HepG2 (cell line): ENCODE measurements around the gene ZNF341. TPM values are rescaled to one million over a fixed set of nuclear protein-coding genes. Genes with fewer than 3 reads are reported as not detected.

ENCODE experiments used
- ATAC-seq: fragments of 200-7000 bp; cut with Tn5 transposase; 3 replicates; pipeline ENCODE4 v1.9.1; 2020; ENCODE audit warnings: mild to moderate bottlenecking, moderate library complexity
- BruUV-seq: library from RNA; stranded (reverse); fragments of 400-500 nt; replicated peaks from 2 replicates; lab custom pipeline; 2021; lab: Mats Ljungman, UMichigan
- CTCF ChIA-PET: fragments of 300-600 bp; formaldehyde crosslinking; extraction: SDS; loops from one replicate; lab custom pipeline; 2021; ENCODE audit warnings: low total read pairs, inconsistent platforms, low intra/inter-chr PET ratio; lab: Yijun Ruan, JAX
- POLR2A ChIA-PET: fragments of 350-600 bp; sonication (Branson Sonifier 250); formaldehyde crosslinking; loops from one replicate; lab custom pipeline; 2020; ENCODE audit warnings: antibody characterized with exemption, inconsistent platforms; lab: Yijun Ruan, JAX
- DNase-seq: peaks from one replicate; pipeline ENCODE4 v3.0.0-alpha.2; 2015; ENCODE audit warnings: low spot score
- FAIRE-seq: peaks from 3 replicates; lab custom pipeline; 2011; peaks lifted over from hg19 to GRCh38; lab: Jason Lieb, UNC
- H2AFZ ChIP-seq: one replicate; pipeline ENCODE4 v1.6.1; 2011; ENCODE audit warnings: low read length, inconsistent platforms
- H3K27ac ChIP-seq: fragments of 300-600 bp; 3 replicates; pipeline ENCODE4 v1.8.0; 2011; ENCODE audit warnings: mixed run types, mild to moderate bottlenecking, mixed read lengths, low read length, inconsistent platforms; ENCODE audit not compliant: insufficient read depth; ENCODE audit errors: extremely low read length
- H3K27me3 ChIP-seq, 2 experiments: fragments of 200-600 bp in 1 of 2; 2 replicates in 1 of 2; 3 replicates in 1 of 2; pipeline versions ENCODE4 v1.6.0 to v1.8.0; 2011; ENCODE audit warnings: low read length in 2 of 2, mild to moderate bottlenecking in 2 of 2, moderate library complexity in 2 of 2, inconsistent platforms in 1 of 2; ENCODE audit not compliant: insufficient read depth in 2 of 2, control insufficient read depth in 1 of 2
- H3K36me3 ChIP-seq, 2 experiments: fragments of 200-600 bp in 1 of 2; replicated peaks in 1 of 2; 2 replicates in 1 of 2; 3 replicates in 1 of 2; pipeline versions ENCODE4 v1.5.1 to v1.8.0; 2011; ENCODE audit warnings: low read length in 2 of 2, inconsistent platforms in 1 of 2; ENCODE audit not compliant: insufficient read depth in 2 of 2, control insufficient read depth in 1 of 2
- H3K4me1 ChIP-seq: 2 replicates; pipeline ENCODE4 v1.5.1; 2012; ENCODE audit warnings: low read length, inconsistent platforms; ENCODE audit not compliant: insufficient read depth
- H3K4me2 ChIP-seq: 2 replicates; pipeline ENCODE4 v1.6.0; 2011; ENCODE audit warnings: low read depth, low read length, inconsistent platforms
- H3K4me3 ChIP-seq, 3 experiments: fragments of 200-600 bp in 1 of 3; sonication (generic), shearing (Covaris generic) in 1 of 3; replicated peaks in 1 of 3; 2 replicates each; pipeline ENCODE4 v1.5.1; 2011 to 2016; ENCODE audit warnings: low read length in 3 of 3, inconsistent platforms in 2 of 3, low read depth in 2 of 3, mild to moderate bottlenecking in 2 of 3, control low read depth in 1 of 3, mixed read lengths in 1 of 3; ENCODE audit not compliant: insufficient read depth in 1 of 3
- H3K79me2 ChIP-seq: one replicate; pipeline ENCODE4 v1.6.1; 2011; ENCODE audit warnings: low read length, inconsistent platforms; ENCODE audit not compliant: insufficient read depth
- H3K9ac ChIP-seq: 2 replicates; pipeline ENCODE4 v1.6.0; 2011; ENCODE audit warnings: mild to moderate bottlenecking, low read depth, low read length, inconsistent platforms; ENCODE audit not compliant: insufficient read depth
- H3K9me3 ChIP-seq: 2 replicates; pipeline ENCODE4 v1.5.1; 2012; ENCODE audit warnings: mild to moderate bottlenecking, low read length
- H4K20me1 ChIP-seq: 2 replicates; pipeline ENCODE4 v1.6.0; 2011; ENCODE audit warnings: inconsistent platforms, mild to moderate bottlenecking, low read length, moderate library complexity; ENCODE audit not compliant: insufficient read depth
- CEBPB ChIP-seq: IDR thresholded peaks from 2 replicates; pipeline ENCODE4 v1.6.1; 2011; ENCODE audit warnings: low read depth, low read length, improper control_type of control experiment, borderline replicate concordance
- DMTF1 ChIP-seq: sonication (generic); formaldehyde crosslinking; IDR thresholded peaks from 2 replicates; pipeline ENCODE4 v1.4.0; 2020; ENCODE audit warnings: mild to moderate bottlenecking, missing genetic modification reagents
- FOXA1 ChIP-seq, 2 experiments: fragments of 450-650 bp in 1 of 2; sonication (generic) in 1 of 2; formaldehyde crosslinking in 1 of 2; IDR thresholded peaks; 2 replicates each; pipeline versions ENCODE4 v1.4.0 to v1.6.1; 2016 to 2020; ENCODE audit warnings: missing genetic modification reagents in 1 of 2
- RBM22 ChIP-seq: fragments of 200-400 bp; formaldehyde crosslinking; optimal IDR thresholded peaks from 2 replicates; pipeline ENCODE3; 2017; ENCODE audit warnings: mild to moderate bottlenecking, low read length, moderate library complexity
- SMAD9 ChIP-seq: sonication (generic); formaldehyde crosslinking; IDR thresholded peaks from 2 replicates; pipeline ENCODE4 v1.5.1; 2020; ENCODE audit warnings: mild to moderate bottlenecking, missing genetic modification reagents
- ZNF326 ChIP-seq: sonication (generic); formaldehyde crosslinking; IDR thresholded peaks from 2 replicates; pipeline ENCODE4 v1.4.0; 2020; ENCODE audit warnings: missing genetic modification reagents, borderline replicate concordance
- ZNF44 ChIP-seq: sonication (generic); formaldehyde crosslinking; IDR thresholded peaks from 2 replicates; pipeline ENCODE4 v1.5.1; 2020; ENCODE audit warnings: mild to moderate bottlenecking, missing genetic modification reagents
- WGBS: methylation state at CpG from one replicate; pipeline ENCODE4 v1.1.6; 2017; ENCODE audit warnings: low lambda C conversion rate; 5-methylcytosine and 5-hydroxymethylcytosine counted together
- in situ Hi-C: cut with HindIII; loops from 2 replicates; pipeline ENCODE4 v1.10.0; 2017; ENCODE audit warnings: low pct_unique_long_range_greater_than_20kb; ENCODE audit not compliant: extremely low pct_ligation_motif_present
- intact Hi-C: fragments of 100-400 bp; cut with micrococcal nuclease; formaldehyde crosslinking; loops from one replicate; pipeline ENCODE4 v1.10.0; 2022; ENCODE audit not compliant: unreplicated experiment
- polyA plus RNA-seq, 8 experiments: library from polyadenylated mRNA; depleted of rRNA in 3 of 8; stranded (reverse) in 7 of 8; unstranded in 1 of 8; fragments of >200 nt; fragmentation: Illumina TruSeq in 4 of 8; extraction: Trizol in 4 of 8; gene quantifications; 2 replicates each; pipeline versions ENCODE4 v1.2.1 to v1.2.3, GENCODE V29; 2011 to 2016; ENCODE audit warnings: low read depth in 4 of 8, missing spikeins in 1 of 8, mixed read lengths in 1 of 8; ENCODE audit not compliant: insufficient read depth in 1 of 8
- total RNA-seq, 5 experiments: library from RNA; depleted of rRNA; stranded (reverse); fragments of >200 nt; fragmentation: Illumina TruSeq; extraction: Trizol; gene quantifications; 2 replicates each; pipeline ENCODE4 v1.2.3, GENCODE V29; 2016; ENCODE audit warnings: low read depth in 1 of 5

The ZNF341 gene
- total and polyA plus RNA-seq, 2 of the 13 experiments (the other 11 are each of a cell fraction or from before 2014, with no cell fraction given) = 1.1 to 2.2 TPM

GRCh38 chr20:33833333-33833732, 101.5 kb downstream of the ZNF341 start:
- H3K4me3 ChIP-seq = no peak overlapping the region
- no peak overlapping the region for H2AFZ ChIP-seq
- in situ Hi-C loops (no loop called here), intact Hi-C loops (no loop called here)
- no TSS peak for BruUV-seq
- ATAC-seq (no peak), FAIRE-seq (no peak), DNase-seq (no peak)
- peaks cover 3 to 25% of the 10 kb centered on the region in 2 experiments; a peak in 4 of 5 replicates for H3K36me3 ChIP-seq
- H3K9ac ChIP-seq = no peak overlapping the region
- ChIA-PET POLR2A (no interaction called here), CTCF (no interaction called here)
- peaks cover 24% of the 10 kb centered on the region for H3K4me1 ChIP-seq
- no peak overlapping the region for H3K4me2 ChIP-seq
- peaks cover 11% of the 10 kb centered on the region for H4K20me1 ChIP-seq
- peaks cover 55% of the 10 kb centered on the region for H3K79me2 ChIP-seq
- H3K9me3 ChIP-seq = no peaks in the 10 kb centered on the region
- H3K27me3 ChIP-seq = no peaks in the 10 kb centered on the region
- no peak overlapping the region for H3K27ac ChIP-seq
- TF ChIP-seq RBM22 = peak; percentile 49
- no peak for TF ChIP-seq DMTF1 (CRISPR knock-in tag)
- TF ChIP-seq ZNF326 (CRISPR knock-in tag) = no peak
- WGBS = 95% methylated on average over 1 of the region's 1 CpG

- CTCF ChIA-PET = no interaction called here
Observed at GRCh38 chr20:33835615-33836172, 103.9 kb downstream of the ZNF341 start.

More at GRCh38 chr20:33835615-33836172, 103.9 kb downstream of the ZNF341 start:
- no peaks in the 10 kb centered on the region for H3K27me3 ChIP-seq
- POLR2A ChIA-PET = no interaction called here
- no peaks in the 10 kb centered on the region for H3K9me3 ChIP-seq
- no peak overlapping the region for H3K27ac ChIP-seq
- no peak overlapping the region for H2AFZ ChIP-seq
- in situ Hi-C loops = no loop called here
- H3K9ac ChIP-seq = no peak overlapping the region
- peaks cover 20% of the 10 kb centered on the region for H4K20me1 ChIP-seq
- BruUV-seq = no TSS peak
- ATAC-seq = no peak
- H3K36me3 ChIP-seq = peaks cover 3 to 25% of the 10 kb centered on the region in 2 experiments; a peak in 4 of 5 replicates
- peaks cover 56% of the 10 kb centered on the region for H3K79me2 ChIP-seq
- no peak for TF ChIP-seq FOXA1 (IDR thresholded peaks at IDR 0.05)
- peak; percentile 27; the same call in 1 of the 2 replicates for TF ChIP-seq FOXA1 (CRISPR knock-in tag; IDR thresholded peaks at IDR 0.05)
- TF ChIP-seq SMAD9 (CRISPR knock-in tag) = no peak
- peak; percentile 6; the same call in 1 of the 2 replicates for TF ChIP-seq CEBPB
- TF ChIP-seq ZNF44 = no peak
- intact Hi-C loops = no loop called here
- no peak for FAIRE-seq
- H3K4me2 ChIP-seq = no peak overlapping the region
- peaks cover 35% of the 10 kb centered on the region for H3K4me1 ChIP-seq
- DNase-seq = no peak
- H3K4me3 ChIP-seq = no peak overlapping the region
- 94% methylated on average over 9 of the region's 9 CpGs for WGBS
